ENCODE measurements around the gene CRTC1. TPM values are rescaled to one million over a fixed set of nuclear protein-coding genes. Genes with fewer than 3 reads are reported as not detected.
A peak's percentile ranks its signal among the peaks of the same experiment; 100 is the strongest.

Gene CRTC1, protein sequence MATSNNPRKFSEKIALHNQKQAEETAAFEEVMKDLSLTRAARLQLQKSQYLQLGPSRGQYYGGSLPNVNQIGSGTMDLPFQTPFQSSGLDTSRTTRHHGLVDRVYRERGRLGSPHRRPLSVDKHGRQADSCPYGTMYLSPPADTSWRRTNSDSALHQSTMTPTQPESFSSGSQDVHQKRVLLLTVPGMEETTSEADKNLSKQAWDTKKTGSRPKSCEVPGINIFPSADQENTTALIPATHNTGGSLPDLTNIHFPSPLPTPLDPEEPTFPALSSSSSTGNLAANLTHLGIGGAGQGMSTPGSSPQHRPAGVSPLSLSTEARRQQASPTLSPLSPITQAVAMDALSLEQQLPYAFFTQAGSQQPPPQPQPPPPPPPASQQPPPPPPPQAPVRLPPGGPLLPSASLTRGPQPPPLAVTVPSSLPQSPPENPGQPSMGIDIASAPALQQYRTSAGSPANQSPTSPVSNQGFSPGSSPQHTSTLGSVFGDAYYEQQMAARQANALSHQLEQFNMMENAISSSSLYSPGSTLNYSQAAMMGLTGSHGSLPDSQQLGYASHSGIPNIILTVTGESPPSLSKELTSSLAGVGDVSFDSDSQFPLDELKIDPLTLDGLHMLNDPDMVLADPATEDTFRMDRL
- total RNA-seq (2014; rRNA removed; shearing (Covaris generic)) (1.2 and 1.4 TPM in 2 replicates), polyA plus RNA-seq (2016; fragmentation: Nextera tagmentation; extraction: Ambion mirVana) (4.0 and 5.1 TPM in 2 replicates)

DNA sequence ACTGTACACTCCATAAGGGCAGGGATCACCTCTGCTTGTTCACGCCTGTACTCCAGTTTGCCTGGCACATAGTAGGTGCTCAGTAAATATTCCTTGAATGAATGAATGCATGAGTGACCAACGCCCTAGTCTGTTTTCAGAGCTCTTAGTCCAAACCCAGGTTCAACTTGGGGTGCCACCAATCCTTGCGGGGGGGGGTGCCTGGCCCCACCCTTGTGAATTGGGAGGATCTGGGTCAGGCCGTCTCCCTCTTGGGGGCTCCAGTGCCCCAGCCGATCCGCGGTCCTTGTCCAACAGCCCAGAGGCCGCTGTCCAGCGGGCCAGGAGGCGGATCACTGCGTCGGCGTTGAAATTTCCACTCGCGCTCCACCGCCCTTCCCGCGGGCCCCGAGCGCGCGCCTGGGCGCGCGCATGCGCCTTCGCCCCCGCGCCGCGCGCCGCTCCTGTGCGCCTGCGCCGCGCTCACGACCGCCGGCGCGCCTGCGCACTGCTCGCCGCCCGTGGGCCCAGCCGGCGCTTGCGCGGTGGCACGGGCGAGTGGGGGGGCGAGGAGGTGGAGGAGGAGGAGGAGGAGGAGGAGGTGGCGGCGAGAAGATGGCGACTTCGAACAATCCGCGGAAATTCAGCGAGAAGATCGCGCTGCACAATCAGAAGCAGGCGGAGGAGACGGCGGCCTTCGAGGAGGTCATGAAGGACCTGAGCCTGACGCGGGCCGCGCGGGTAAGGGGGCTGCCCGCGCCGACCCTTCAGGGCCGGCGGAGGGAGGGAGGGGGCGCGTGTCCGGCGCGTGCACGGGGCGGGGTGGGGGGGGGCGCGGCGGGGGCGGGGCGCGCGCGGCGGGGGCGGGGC lies at the start of gene CRTC1:
Gene CRTC1 (plus strand): TSS at position 572 of the 849 bp plus-strand sequence. CDS start 23 bp downstream, at position 595.
- H3K4me3 ChIP-seq: peak within 1 kb of the TSS; percentile 70
- H3K27me3 ChIP-seq (replicated peaks; ENCODE audit: insufficient read depth): no peaks in the 10 kb centered on the region
- no peaks in the 10 kb centered on the region for H3K36me3 ChIP-seq (ENCODE audit: low read depth)
- H3K4me2 ChIP-seq (ENCODE audit: unreplicated experiment): peak within 1 kb of the TSS; percentile 82
- peak within 1 kb of the TSS; percentile 79 for H2AFZ ChIP-seq
- DNase-seq: peak; percentile 95
- H3K4me1 ChIP-seq (ENCODE audit: insufficient read depth): peaks cover 10% of the 10 kb centered on the region
- 0 out of 2 replicates have a peak within 1 kb of the TSS, but pooled peaks have one; percentile 8 for H3K27ac ChIP-seq
- H3K9ac ChIP-seq: peak within 1 kb of the TSS; percentile 60
- in situ Hi-C loops (cut with MboI): no loop called here
- H3K79me2 ChIP-seq (ENCODE audit: insufficient read depth): peaks cover 27% of the 10 kb centered on the region
- no peaks in the 10 kb centered on the region for H3K9me2 ChIP-seq (ENCODE audit: insufficient read depth)
- peaks cover 16% of the 10 kb centered on the region; the same call in 1 of the 2 replicates for H3F3A ChIP-seq (ENCODE audit: insufficient read depth)
- TF ChIP-seq EZH2 (IDR thresholded peaks at IDR 0.05; ENCODE audit: insufficient read depth, poor library complexity, severe bottlenecking) (no peak), EZH2phosphoT487 (IDR thresholded peaks at IDR 0.05; ENCODE audit: insufficient read depth, low read depth) (no peak)
- no peaks in the 10 kb centered on the region for H4K20me1 ChIP-seq (ENCODE audit: insufficient read depth)
- 2 to 3% methylated on average over 65 to 90 of the region's 93 CpGs for WGBS, 2 experiments (ENCODE audit: low coverage in 1 of 2, low lambda C conversion rate in 2 of 2, missing lambda C conversion rate in 2 of 2)
- H3K9me3 ChIP-seq (ENCODE audit: low read depth): no peaks in the 10 kb centered on the region

DNA sequence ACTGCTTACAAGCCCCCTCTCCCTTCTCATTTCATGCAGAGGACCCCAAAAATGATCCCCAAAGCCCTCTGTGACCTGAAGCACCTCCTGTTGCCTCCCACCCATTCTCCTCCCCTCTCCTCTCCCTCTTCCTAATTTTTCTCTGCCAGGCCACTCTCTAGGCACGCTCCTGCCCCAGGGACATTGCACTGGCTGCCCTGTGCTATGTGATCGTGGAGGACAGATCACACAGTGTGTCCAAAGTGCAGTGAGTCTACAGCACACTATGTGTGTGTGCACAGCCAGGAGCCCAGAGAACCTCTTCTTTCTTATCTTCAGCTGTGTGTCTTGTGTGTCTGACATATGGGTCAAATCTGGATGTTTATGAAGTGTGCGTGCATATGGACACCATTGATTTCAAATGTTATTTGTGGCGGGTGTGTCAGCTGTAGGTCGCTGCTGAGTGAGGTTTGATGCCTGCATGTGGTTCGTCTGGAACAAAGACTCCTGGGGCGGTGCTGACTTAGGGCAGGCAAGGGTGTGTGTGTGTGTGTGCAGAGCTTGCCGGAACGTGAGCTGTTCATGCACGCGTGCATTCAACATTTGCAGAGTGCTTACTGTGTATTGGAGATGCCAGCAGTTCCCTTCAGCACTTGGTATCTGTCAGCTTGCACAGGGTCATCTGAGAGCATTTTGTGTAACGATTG lies 48.7 kb upstream of the CRTC1 start:
- Histone ChIP-seq H3K9ac (no peak overlapping the region), H3K9me2 (ENCODE audit: insufficient read depth) (no peaks in the 10 kb centered on the region), H3K4me1 (ENCODE audit: insufficient read depth) (no peaks in the 10 kb centered on the region), H3K4me2 (ENCODE audit: unreplicated experiment) (no peak overlapping the region), H2AFZ (no peak overlapping the region), H3K9me3 (ENCODE audit: low read depth) (no peaks in the 10 kb centered on the region), H4K20me1 (ENCODE audit: insufficient read depth) (no peaks in the 10 kb centered on the region), H3K79me2 (ENCODE audit: insufficient read depth) (no peaks in the 10 kb centered on the region), H3K27me3 (replicated peaks; ENCODE audit: insufficient read depth) (no peaks in the 10 kb centered on the region), H3K4me3 (no peak overlapping the region), H3K36me3 (ENCODE audit: low read depth) (no peaks in the 10 kb centered on the region), H3F3A (ENCODE audit: insufficient read depth) (no peaks in the 10 kb centered on the region), H3K27ac (no peak overlapping the region)
- in situ Hi-C loops (cut with MboI): no loop called here
- DNase-seq: peak; percentile 61
- 14 to 15% methylated on average over 12 of the region's 12 CpGs for WGBS, 2 experiments (ENCODE audit: low coverage in 1 of 2, low lambda C conversion rate in 2 of 2, missing lambda C conversion rate in 2 of 2)
- no peak for TF ChIP-seq EZH2 (IDR thresholded peaks at IDR 0.05; ENCODE audit: insufficient read depth, poor library complexity, severe bottlenecking)
- TF ChIP-seq EZH2phosphoT487 (IDR thresholded peaks at IDR 0.05; ENCODE audit: insufficient read depth, low read depth): no peak

DNA sequence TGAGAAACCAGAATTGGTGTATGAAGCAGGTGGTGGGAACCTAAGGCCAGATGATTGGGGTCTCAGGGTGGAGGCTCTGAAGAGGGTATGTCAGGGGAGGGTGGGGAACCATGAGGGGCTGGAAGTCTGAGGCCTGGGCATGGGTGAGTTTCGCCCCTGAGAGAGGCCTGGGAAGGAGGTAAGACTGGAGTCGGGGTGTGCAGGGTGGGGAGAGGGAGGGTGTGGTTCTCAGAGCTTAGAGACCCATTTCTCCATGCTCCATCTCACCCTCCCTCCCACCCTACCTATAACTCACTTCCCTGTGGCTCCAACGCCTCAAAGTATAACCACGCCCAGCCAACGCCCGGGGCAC lies 47.7 kb upstream of the CRTC1 start:
- no peak for DNase-seq
- no peaks in the 10 kb centered on the region for H3K9me2 ChIP-seq (ENCODE audit: insufficient read depth)
- H3K27me3 ChIP-seq (replicated peaks; ENCODE audit: insufficient read depth): no peaks in the 10 kb centered on the region
- no peaks in the 10 kb centered on the region for H3K79me2 ChIP-seq (ENCODE audit: insufficient read depth)
- no peak overlapping the region for H3K9ac ChIP-seq
- in situ Hi-C loops (cut with MboI): no loop called here
- H3K4me3 ChIP-seq: no peak overlapping the region
- H3K9me3 ChIP-seq (ENCODE audit: low read depth): no peaks in the 10 kb centered on the region
- H4K20me1 ChIP-seq (ENCODE audit: insufficient read depth): no peaks in the 10 kb centered on the region
- H3K27ac ChIP-seq: no peak overlapping the region
- H3K4me1 ChIP-seq (ENCODE audit: insufficient read depth): no peaks in the 10 kb centered on the region
- H3K36me3 ChIP-seq (ENCODE audit: low read depth): no peaks in the 10 kb centered on the region
- H3K4me2 ChIP-seq (ENCODE audit: unreplicated experiment): no peak overlapping the region
- no peak for TF ChIP-seq EZH2phosphoT487 (IDR thresholded peaks at IDR 0.05; ENCODE audit: insufficient read depth, low read depth)
- no peak for TF ChIP-seq EZH2 (IDR thresholded peaks at IDR 0.05; ENCODE audit: insufficient read depth, poor library complexity, severe bottlenecking)
- no peak overlapping the region for H2AFZ ChIP-seq
- WGBS, 2 experiments (ENCODE audit: low coverage in 1 of 2, low lambda C conversion rate in 2 of 2, missing lambda C conversion rate in 2 of 2): 43% methylated on average over 6 of the region's 6 CpGs; no CpG with 5 or more reads in 1 of the 2 experiments
- no peaks in the 10 kb centered on the region for H3F3A ChIP-seq (ENCODE audit: insufficient read depth)
